ENCODE data around the gene PIP5K1A. TPM values are rescaled to one million over a fixed set of nuclear protein-coding genes. Genes with fewer than 3 reads are reported as not detected.

PIP5K1A gene
- total and polyA plus RNA-seq, 2 of the 8 experiments (the other 6 are each of a cell fraction or from before 2014, with no cell fraction given), result 87.5 to 105 TPM

DNA sequence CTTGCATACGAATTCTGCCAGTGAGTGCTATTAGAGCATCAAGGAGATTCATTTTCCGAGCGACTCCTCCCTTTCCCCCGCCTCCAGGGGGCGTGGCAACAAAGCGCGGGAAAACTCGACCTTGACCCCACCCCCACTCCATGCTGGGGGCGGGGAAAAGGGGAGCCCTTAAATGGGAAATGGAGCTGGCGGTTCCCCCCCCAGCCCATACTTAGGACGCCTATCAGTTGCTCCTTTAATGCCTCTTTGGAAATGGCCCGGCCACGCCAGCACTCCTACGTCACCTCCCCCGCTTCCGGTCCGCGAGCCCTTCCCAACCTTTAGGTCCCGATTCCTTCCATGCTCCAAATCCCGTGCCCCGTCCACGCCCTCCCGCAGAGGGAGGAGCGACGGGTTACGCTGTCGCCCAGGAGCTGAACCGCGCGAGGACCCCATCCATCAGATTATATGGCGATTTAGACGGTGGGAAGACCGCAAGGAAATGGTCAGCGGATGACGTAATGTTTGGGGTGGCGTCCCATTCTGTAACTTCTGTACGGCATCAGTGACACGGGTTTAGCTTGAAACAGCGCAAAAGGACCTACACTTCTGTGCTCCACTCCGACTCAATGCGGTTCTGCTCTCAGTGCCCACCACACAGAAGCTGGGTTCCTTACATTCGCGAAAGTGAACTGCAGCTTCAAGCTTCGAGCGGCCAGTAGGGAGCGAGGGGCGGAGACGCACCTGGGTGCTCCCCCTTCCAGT, 83.0 kb downstream of the PIP5K1A start (continued):
- TF ChIP-seq, protein P1, sequence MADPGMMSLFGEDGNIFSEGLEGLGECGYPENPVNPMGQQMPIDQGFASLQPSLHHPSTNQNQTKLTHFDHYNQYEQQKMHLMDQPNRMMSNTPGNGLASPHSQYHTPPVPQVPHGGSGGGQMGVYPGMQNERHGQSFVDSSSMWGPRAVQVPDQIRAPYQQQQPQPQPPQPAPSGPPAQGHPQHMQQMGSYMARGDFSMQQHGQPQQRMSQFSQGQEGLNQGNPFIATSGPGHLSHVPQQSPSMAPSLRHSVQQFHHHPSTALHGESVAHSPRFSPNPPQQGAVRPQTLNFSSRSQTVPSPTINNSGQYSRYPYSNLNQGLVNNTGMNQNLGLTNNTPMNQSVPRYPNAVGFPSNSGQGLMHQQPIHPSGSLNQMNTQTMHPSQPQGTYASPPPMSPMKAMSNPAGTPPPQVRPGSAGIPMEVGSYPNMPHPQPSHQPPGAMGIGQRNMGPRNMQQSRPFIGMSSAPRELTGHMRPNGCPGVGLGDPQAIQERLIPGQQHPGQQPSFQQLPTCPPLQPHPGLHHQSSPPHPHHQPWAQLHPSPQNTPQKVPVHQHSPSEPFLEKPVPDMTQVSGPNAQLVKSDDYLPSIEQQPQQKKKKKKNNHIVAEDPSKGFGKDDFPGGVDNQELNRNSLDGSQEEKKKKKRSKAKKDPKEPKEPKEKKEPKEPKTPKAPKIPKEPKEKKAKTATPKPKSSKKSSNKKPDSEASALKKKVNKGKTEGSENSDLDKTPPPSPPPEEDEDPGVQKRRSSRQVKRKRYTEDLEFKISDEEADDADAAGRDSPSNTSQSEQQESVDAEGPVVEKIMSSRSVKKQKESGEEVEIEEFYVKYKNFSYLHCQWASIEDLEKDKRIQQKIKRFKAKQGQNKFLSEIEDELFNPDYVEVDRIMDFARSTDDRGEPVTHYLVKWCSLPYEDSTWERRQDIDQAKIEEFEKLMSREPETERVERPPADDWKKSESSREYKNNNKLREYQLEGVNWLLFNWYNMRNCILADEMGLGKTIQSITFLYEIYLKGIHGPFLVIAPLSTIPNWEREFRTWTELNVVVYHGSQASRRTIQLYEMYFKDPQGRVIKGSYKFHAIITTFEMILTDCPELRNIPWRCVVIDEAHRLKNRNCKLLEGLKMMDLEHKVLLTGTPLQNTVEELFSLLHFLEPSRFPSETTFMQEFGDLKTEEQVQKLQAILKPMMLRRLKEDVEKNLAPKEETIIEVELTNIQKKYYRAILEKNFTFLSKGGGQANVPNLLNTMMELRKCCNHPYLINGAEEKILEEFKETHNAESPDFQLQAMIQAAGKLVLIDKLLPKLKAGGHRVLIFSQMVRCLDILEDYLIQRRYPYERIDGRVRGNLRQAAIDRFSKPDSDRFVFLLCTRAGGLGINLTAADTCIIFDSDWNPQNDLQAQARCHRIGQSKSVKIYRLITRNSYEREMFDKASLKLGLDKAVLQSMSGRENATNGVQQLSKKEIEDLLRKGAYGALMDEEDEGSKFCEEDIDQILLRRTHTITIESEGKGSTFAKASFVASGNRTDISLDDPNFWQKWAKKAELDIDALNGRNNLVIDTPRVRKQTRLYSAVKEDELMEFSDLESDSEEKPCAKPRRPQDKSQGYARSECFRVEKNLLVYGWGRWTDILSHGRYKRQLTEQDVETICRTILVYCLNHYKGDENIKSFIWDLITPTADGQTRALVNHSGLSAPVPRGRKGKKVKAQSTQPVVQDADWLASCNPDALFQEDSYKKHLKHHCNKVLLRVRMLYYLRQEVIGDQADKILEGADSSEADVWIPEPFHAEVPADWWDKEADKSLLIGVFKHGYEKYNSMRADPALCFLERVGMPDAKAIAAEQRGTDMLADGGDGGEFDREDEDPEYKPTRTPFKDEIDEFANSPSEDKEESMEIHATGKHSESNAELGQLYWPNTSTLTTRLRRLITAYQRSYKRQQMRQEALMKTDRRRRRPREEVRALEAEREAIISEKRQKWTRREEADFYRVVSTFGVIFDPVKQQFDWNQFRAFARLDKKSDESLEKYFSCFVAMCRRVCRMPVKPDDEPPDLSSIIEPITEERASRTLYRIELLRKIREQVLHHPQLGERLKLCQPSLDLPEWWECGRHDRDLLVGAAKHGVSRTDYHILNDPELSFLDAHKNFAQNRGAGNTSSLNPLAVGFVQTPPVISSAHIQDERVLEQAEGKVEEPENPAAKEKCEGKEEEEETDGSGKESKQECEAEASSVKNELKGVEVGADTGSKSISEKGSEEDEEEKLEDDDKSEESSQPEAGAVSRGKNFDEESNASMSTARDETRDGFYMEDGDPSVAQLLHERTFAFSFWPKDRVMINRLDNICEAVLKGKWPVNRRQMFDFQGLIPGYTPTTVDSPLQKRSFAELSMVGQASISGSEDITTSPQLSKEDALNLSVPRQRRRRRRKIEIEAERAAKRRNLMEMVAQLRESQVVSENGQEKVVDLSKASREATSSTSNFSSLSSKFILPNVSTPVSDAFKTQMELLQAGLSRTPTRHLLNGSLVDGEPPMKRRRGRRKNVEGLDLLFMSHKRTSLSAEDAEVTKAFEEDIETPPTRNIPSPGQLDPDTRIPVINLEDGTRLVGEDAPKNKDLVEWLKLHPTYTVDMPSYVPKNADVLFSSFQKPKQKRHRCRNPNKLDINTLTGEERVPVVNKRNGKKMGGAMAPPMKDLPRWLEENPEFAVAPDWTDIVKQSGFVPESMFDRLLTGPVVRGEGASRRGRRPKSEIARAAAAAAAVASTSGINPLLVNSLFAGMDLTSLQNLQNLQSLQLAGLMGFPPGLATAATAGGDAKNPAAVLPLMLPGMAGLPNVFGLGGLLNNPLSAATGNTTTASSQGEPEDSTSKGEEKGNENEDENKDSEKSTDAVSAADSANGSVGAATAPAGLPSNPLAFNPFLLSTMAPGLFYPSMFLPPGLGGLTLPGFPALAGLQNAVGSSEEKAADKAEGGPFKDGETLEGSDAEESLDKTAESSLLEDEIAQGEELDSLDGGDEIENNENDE (IDR thresholded peaks at IDR 0.05; ENCODE audit: insufficient replicate concordance, low read length), result no peak
- TF ChIP-seq YY1 (IDR thresholded peaks at IDR 0.05; ENCODE audit: low read depth, low read length) (0 out of 2 replicates have a peak, but pooled peaks have one; percentile 57), SP4 (IDR thresholded peaks at IDR 0.05; ENCODE audit: low read length) (peak; percentile 92), GABPA (IDR thresholded peaks at IDR 0.05; ENCODE audit: borderline replicate concordance, insufficient read depth, low read length) (0 out of 2 replicates have a peak, but pooled peaks have one; percentile 39), EGR1 (IDR thresholded peaks at IDR 0.05; ENCODE audit: borderline replicate concordance, low read depth, low read length) (peak; percentile 64; the same call in 1 of the 2 replicates), CTBP2 (IDR thresholded peaks at IDR 0.05; ENCODE audit: borderline replicate concordance, insufficient read depth, insufficient read length, low read length) (no peak), TCF12 (IDR thresholded peaks at IDR 0.05; ENCODE audit: low read depth, low read length) (0 out of 2 replicates have a peak, but pooled peaks have one; percentile 39), SIRT6 (IDR thresholded peaks at IDR 0.05; ENCODE audit: low read length) (no peak)
- TF ChIP-seq, protein P2, sequence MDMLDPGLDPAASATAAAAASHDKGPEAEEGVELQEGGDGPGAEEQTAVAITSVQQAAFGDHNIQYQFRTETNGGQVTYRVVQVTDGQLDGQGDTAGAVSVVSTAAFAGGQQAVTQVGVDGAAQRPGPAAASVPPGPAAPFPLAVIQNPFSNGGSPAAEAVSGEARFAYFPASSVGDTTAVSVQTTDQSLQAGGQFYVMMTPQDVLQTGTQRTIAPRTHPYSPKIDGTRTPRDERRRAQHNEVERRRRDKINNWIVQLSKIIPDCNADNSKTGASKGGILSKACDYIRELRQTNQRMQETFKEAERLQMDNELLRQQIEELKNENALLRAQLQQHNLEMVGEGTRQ (IDR thresholded peaks at IDR 0.05; ENCODE audit: low read length), result no peak

Measured in H1 (cell line).